ENCODE results near the gene BRME1.

Gene BRME1

GRCh38 chr19:13905634-13906520 is at the start of gene BRME1, which contains the start of gene CC2D1A:
TSS of gene BRME1 (minus strand) at chr19:13906117. CDS start at chr19:13904892, 1,225 bp downstream.
TSS of gene CC2D1A (plus strand) at chr19:13906201. CDS start at chr19:13906442, 241 bp downstream.
- peak; percentile 92 to 95 (median 95) for DNase-seq (ENCODE audit: low read depth in 3 of 3)

- DNase-seq (ENCODE audit: low read depth in 3 of 3) = no peak
These were observed 48.3 kb upstream of the BRME1 start for GRCh38 chr19:13954185-13954584.

GRCh38 chr19:13952931-13953531 is 47.1 kb upstream of the BRME1 start:
- no peak for DNase-seq (ENCODE audit: low read depth in 3 of 3)

GRCh38 chr19:13952154-13952930 is 46.4 kb upstream of the BRME1 start, which contains the start of gene DCAF15:
TSS of gene DCAF15 (plus strand) at chr19:13952509. CDS start at chr19:13952513, 4 bp downstream.
- DNase-seq (ENCODE audit: low read depth in 3 of 3) = peak; percentile 97 to 99 (median 98)

- no peak for DNase-seq (ENCODE audit: low read depth in 3 of 3)
These were observed 45.9 kb upstream of the BRME1 start for GRCh38 chr19:13951799-13952153.

GRCh38 chr19:13951043-13951442 is 45.1 kb upstream of the BRME1 start:
- DNase-seq (ENCODE audit: low read depth in 3 of 3) = no peak

- no peak for DNase-seq (ENCODE audit: low read depth in 3 of 3)
These were observed 40.5 kb upstream of the BRME1 start for GRCh38 chr19:13946414-13946813.

GRCh38 chr19:13942023-13942684 is 36.2 kb upstream of the BRME1 start:
- no peak for DNase-seq (ENCODE audit: low read depth in 3 of 3)

GRCh38 chr19:13938301-13939064 is 32.6 kb upstream of the BRME1 start, which contains the start of gene PODNL1:
TSS of gene PODNL1 (minus strand) at chr19:13938417. CDS start at chr19:13938181, 236 bp downstream.
- no peak for DNase-seq (ENCODE audit: low read depth in 3 of 3)

GRCh38 chr19:13937479-13938300 is 31.8 kb upstream of the BRME1 start:
- DNase-seq (ENCODE audit: low read depth in 3 of 3) = no peak

GRCh38 chr19:13935765-13936510 is 30.0 kb upstream of the BRME1 start:
- DNase-seq (ENCODE audit: low read depth in 3 of 3) = no peak

- no peak for DNase-seq (ENCODE audit: low read depth in 3 of 3)
These were observed 28.8 kb upstream of the BRME1 start for GRCh38 chr19:13934785-13935109.

- DNase-seq (ENCODE audit: low read depth in 3 of 3) = no peak
These were observed 27.0 kb upstream of the BRME1 start for GRCh38 chr19:13932911-13933393.

- DNase-seq (ENCODE audit: low read depth in 3 of 3) = no peak
These were observed 26.3 kb upstream of the BRME1 start for GRCh38 chr19:13932149-13932637.

GRCh38 chr19:13931391-13932148 is 25.7 kb upstream of the BRME1 start:
- no peak for DNase-seq (ENCODE audit: low read depth in 3 of 3)

GRCh38 chr19:13930402-13930801 is 24.5 kb upstream of the BRME1 start:
- DNase-seq (ENCODE audit: low read depth in 3 of 3) = no peak

- no peak for DNase-seq (ENCODE audit: low read depth in 3 of 3)
These were observed 24.0 kb upstream of the BRME1 start for GRCh38 chr19:13929956-13930355.

GRCh38 chr19:13929340-13929739 is 23.4 kb upstream of the BRME1 start:
- no peak for DNase-seq (ENCODE audit: low read depth in 3 of 3)
